ENCODE results near the gene MRPL21. TPM values are rescaled to one million over a fixed set of nuclear protein-coding genes. Genes with fewer than 3 reads are reported as not detected.

MRPL21 gene
- total RNA-seq, 1 donor from 2014 or later, result 32.9 TPM

DNA sequence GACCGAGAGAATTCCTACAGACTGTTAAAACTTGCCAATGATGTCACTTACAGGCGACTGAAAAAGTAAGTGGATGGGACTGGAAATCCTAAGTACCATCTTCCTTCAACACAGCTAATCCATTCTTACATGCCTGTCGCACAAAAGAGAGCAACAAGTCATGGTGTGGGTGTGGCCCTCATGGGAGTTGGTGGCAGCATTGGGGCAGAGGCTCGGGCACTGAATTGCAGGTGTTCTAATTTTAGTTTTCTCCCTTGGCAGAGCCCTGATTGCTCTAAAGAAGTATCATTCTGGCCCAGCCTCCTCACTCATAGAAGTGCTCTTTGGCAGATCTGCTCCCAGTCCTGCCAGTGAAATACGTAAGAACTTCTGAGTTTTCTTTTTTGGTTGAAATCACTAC, 4.6 kb upstream of the MRPL21 start:
- intact Hi-C loops (cut with DNase I), result no loop called here

DNA sequence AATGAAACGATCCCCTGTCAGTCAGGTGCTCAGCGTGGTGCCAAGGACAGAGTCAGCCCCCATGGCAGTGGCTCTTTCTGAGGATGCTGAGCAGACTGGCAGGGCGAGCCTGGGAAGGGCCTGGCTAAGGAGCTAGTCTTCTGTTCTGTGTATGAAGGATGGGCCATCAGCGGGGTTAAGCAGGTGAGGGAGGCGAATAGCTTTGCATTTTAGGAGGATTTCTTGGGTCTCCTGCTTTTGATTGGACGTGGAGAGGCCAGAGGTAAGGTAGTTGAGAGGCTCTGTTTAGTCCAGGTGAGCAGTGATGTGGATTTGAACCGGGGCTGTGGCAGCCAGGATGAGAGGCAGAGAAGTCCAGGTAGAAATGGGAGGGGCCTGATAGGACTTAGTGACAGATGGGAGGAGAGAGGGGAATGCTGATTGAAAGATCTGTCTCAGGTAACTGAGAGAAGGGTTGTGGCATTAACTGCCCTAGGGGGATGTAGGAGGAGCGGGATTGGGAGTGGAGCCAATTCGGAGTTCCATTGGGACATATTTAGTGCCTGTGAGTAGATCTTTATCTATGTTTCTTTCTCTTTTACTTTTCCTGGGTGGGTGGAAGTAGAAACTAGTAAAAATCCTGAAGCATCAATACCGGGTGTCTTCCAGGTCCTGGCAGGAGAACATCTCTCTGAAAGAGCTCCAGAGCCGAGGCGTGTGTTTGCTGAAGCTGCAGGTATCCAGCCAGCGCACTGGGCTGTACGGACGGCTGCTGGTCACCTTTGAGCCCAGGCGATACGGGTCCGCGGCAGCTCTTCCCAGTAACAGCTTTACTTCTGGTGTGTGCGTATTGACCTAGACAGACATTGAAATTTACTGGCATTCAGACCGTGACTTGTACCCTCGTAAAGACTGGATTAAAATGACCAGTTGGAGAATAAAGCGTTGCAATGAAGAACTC, 2.1 kb upstream of the MRPL21 start:
- no peak for DNase-seq
- ATAC-seq, result no peak
- TF ChIP-seq, protein P1, sequence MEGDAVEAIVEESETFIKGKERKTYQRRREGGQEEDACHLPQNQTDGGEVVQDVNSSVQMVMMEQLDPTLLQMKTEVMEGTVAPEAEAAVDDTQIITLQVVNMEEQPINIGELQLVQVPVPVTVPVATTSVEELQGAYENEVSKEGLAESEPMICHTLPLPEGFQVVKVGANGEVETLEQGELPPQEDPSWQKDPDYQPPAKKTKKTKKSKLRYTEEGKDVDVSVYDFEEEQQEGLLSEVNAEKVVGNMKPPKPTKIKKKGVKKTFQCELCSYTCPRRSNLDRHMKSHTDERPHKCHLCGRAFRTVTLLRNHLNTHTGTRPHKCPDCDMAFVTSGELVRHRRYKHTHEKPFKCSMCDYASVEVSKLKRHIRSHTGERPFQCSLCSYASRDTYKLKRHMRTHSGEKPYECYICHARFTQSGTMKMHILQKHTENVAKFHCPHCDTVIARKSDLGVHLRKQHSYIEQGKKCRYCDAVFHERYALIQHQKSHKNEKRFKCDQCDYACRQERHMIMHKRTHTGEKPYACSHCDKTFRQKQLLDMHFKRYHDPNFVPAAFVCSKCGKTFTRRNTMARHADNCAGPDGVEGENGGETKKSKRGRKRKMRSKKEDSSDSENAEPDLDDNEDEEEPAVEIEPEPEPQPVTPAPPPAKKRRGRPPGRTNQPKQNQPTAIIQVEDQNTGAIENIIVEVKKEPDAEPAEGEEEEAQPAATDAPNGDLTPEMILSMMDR (IDR thresholded peaks at IDR 0.05), result no peak
- Histone ChIP-seq H3K27ac (no peak overlapping the region), H3K9me3 (no peaks in the 10 kb centered on the region), H3K4me1 (peaks cover 25% of the 10 kb centered on the region), H3K36me3 (peaks cover 37% of the 10 kb centered on the region), H3K4me3 (no peak overlapping the region), H3K27me3 (ENCODE audit: low read depth) (no peaks in the 10 kb centered on the region)
- intact Hi-C loops (cut with DNase I), result no loop called here

More for the DNA sequence above, 4.6 kb upstream of the MRPL21 start:
- TF ChIP-seq, protein P1 (IDR thresholded peaks at IDR 0.05), result no peak
- Histone ChIP-seq H3K4me3 (no peak overlapping the region), H3K4me1 (peaks cover 15% of the 10 kb centered on the region), H3K36me3 (peaks cover 63% of the 10 kb centered on the region), H3K27ac (no peak overlapping the region), H3K27me3 (ENCODE audit: low read depth) (no peaks in the 10 kb centered on the region), H3K9me3 (no peaks in the 10 kb centered on the region)
- no peak for ATAC-seq
- no peak for DNase-seq

DNA sequence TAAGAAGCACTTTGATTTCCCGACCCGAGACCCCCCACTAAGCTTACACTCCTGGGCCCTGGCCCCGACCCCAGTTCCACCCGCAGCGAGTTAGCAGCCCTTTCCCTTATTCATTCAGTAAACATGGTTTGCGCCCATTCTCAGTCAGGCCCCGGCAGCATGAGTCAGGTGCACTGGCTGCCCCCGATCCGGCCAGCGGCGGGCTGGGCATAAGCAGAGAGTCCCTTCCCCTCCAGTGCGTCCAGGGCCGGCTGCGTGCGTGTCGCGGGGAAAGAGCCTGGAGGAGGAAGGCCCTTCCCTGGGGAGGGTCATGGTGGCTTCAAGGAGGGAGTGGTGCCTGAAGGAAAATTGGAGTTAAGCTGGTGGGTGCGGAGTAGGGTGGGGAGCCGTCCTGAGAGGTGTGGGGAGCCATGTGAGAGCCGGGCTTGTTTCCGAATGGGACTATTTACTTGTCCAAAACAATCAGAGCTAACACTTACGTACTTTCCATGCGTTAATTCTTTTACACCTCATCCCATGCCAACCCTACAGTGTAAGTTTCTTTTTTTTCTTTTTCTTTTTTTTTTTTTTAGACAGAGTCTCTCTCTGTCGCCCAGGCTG, 716 bp upstream of the MRPL21 start:
- TF ChIP-seq, protein P1 (IDR thresholded peaks at IDR 0.05), result no peak
- ATAC-seq, result peak; percentile 66 to 78

DNA sequence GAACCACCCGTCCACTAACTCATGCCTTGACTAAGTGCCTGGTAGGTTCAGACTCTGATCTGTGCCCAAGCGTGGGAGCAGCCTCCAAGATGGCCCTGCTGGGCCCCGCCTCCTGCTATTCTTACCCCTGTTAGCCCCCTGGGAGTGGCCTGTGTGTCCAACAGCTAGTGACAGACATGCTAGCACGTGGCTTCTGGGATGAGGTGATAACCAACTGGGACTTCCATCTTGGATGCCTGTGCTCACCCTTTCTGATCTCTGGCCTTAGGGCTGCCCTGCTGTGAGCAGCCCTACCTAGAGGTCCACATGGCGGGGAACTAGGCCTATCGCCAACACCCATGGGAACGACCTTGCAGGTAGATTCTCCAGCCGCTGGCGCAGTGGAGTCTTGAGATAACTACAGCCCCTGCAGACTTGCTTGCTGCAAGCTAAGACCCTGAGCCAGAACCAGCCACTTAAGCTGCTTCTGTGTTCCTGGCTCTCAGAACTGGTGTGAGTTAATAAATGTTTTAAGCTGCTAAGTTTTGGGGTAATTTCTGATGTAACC, 2.7 kb downstream of the MRPL21 start:
- H3K27me3 ChIP-seq (ENCODE audit: low read depth), result no peaks in the 10 kb centered on the region
- DNase-seq (no peak), ATAC-seq (no peak)
- H3K4me3 ChIP-seq, result no peak overlapping the region
- intact Hi-C loops (cut with DNase I), result no loop called here
- no peak overlapping the region for H3K27ac ChIP-seq
- TF ChIP-seq, protein P1 (IDR thresholded peaks at IDR 0.05), result no peak
- H3K9me3 ChIP-seq, result no peaks in the 10 kb centered on the region
- peaks cover 24% of the 10 kb centered on the region for H3K4me1 ChIP-seq
- peaks cover 46% of the 10 kb centered on the region for H3K36me3 ChIP-seq

More for the DNA sequence above, 716 bp upstream of the MRPL21 start:
- Histone ChIP-seq H3K9me3 (no peaks in the 10 kb centered on the region), H3K27ac (peak overlapping the region; percentile 85), H3K4me1 (peaks cover 25% of the 10 kb centered on the region), H3K36me3 (peaks cover 35% of the 10 kb centered on the region), H3K4me3 (peak overlapping the region; percentile 97), H3K27me3 (ENCODE audit: low read depth) (no peaks in the 10 kb centered on the region)
- intact Hi-C loops (cut with DNase I), result no loop called here
- peak; percentile 59 for DNase-seq

DNA sequence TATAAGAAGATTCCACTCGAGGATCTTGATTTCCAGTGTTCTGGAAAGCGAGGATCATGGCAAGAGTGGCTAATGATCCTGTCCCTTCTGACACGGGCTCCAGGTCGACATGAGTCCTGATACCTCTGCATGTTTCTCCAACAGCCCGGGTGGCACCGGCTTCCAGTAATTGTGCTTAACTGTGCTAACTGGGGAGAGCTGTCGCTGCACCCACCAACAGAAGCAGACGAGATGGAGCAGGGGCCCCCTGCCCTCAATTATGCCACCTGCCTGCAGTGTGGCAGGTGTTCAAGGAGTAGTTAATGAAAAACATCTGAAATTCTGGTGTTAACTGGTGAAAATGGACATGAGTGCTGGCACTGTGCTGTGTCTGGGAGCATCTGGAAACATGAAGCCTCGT, 6.2 kb downstream of the MRPL21 start:
- no peak for DNase-seq
- Histone ChIP-seq H3K36me3 (peaks cover 81% of the 10 kb centered on the region), H3K27me3 (ENCODE audit: low read depth) (no peaks in the 10 kb centered on the region), H3K4me3 (no peak overlapping the region), H3K9me3 (no peaks in the 10 kb centered on the region), H3K27ac (no peak overlapping the region), H3K4me1 (peaks cover 1% of the 10 kb centered on the region)
- TF ChIP-seq, protein P1 (IDR thresholded peaks at IDR 0.05), result no peak
- intact Hi-C loops (cut with DNase I), result no loop called here
- no peak for ATAC-seq

Data from lower lobe of right lung (tissue), 2 donors.